Measurements from ENCODE around the gene USP3.

DNA sequence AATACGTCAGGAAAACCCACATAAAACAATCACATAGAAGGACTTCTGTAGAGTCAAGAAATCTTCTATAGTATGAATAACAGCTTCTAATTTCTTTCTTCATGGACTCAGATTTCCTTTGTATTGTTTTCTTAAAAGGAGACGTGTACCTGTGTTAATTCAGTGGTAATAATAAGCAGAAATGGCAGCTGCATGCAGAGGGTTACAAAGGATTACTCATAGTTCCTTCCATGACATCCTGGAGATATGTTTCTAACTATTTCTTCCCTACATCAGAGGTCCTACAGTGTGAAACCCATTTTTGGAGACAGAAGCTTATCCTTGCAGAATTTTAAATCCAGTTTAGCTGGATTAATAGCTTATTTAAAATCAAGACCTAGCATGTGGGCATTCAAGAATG is 128.9 kb downstream of the USP3 start:
- no peak for TF ChIP-seq EZH2 (IDR thresholded peaks at IDR 0.05)
- TF ChIP-seq, protein P1, sequence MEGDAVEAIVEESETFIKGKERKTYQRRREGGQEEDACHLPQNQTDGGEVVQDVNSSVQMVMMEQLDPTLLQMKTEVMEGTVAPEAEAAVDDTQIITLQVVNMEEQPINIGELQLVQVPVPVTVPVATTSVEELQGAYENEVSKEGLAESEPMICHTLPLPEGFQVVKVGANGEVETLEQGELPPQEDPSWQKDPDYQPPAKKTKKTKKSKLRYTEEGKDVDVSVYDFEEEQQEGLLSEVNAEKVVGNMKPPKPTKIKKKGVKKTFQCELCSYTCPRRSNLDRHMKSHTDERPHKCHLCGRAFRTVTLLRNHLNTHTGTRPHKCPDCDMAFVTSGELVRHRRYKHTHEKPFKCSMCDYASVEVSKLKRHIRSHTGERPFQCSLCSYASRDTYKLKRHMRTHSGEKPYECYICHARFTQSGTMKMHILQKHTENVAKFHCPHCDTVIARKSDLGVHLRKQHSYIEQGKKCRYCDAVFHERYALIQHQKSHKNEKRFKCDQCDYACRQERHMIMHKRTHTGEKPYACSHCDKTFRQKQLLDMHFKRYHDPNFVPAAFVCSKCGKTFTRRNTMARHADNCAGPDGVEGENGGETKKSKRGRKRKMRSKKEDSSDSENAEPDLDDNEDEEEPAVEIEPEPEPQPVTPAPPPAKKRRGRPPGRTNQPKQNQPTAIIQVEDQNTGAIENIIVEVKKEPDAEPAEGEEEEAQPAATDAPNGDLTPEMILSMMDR (IDR thresholded peaks at IDR 0.05): no peak
